Panc1 (cell line): Measurements from ENCODE around the gene TRAPPC12.
A peak's percentile ranks its signal among the peaks of the same experiment; 100 is the strongest.

Experiments
- POLR2AphosphoS5 ChIP-seq: IDR thresholded peaks from 2 replicates; pipeline ENCODE4 v1.6.1; 2012; ENCODE audit warnings: mild to moderate bottlenecking, low read depth, low read length, moderate library complexity
- SIN3A ChIP-seq: IDR thresholded peaks from 2 replicates; pipeline ENCODE4 v1.6.1; 2012; ENCODE audit warnings: low read depth, mild to moderate bottlenecking, low read length, moderate library complexity, borderline replicate concordance; ENCODE audit not compliant: insufficient read depth
- TF ChIP-seq, protein P1 (sequence below): fragments of 450-650 bp; IDR thresholded peaks from 2 replicates; pipeline ENCODE4 v1.5.1; 2017; ENCODE audit warnings: mild to moderate bottlenecking
- TF ChIP-seq, protein P2 (sequence below), 2 experiments: IDR thresholded peaks; 2 replicates each; pipeline ENCODE4 v1.6.1; 2011 to 2012; ENCODE audit warnings: low read depth in 2 of 2, control low read depth in 1 of 2, low read length in 1 of 2, mild to moderate bottlenecking in 1 of 2, moderate library complexity in 1 of 2; ENCODE audit not compliant: insufficient read depth in 1 of 2

DNA sequence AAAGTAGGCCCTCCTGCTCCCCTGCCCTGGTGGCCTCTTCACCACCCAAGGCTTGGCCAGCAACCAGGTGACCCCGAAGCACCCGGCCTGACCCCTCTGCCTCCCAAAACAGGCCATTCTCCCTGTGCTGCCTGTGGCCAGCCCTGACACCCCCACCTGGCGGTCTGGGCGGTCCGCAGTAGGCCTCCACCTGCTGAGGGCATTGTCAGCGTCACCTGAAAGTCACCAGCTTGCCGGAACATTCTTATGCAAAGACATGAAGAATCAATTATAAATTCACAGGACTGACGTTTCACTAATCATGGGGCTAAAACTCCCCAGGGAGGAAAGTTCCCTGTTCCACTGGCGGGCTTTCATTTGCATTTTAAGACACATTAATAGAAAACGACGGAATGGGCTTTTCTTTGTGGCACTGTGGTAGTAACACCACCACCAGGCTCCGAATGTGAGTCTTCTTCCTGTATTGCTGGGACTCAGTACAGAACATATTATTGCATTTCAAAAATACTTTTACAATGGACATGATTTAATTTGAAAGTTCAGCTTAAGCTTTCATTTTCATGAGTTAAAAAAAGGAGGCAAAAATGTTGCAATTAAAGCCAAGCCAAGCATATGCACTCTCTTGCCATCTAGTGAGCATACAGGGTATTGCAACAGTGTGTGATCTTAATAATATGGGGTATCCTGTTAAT, 82.5 kb downstream of the TRAPPC12 start:
- TF ChIP-seq, protein P1, sequence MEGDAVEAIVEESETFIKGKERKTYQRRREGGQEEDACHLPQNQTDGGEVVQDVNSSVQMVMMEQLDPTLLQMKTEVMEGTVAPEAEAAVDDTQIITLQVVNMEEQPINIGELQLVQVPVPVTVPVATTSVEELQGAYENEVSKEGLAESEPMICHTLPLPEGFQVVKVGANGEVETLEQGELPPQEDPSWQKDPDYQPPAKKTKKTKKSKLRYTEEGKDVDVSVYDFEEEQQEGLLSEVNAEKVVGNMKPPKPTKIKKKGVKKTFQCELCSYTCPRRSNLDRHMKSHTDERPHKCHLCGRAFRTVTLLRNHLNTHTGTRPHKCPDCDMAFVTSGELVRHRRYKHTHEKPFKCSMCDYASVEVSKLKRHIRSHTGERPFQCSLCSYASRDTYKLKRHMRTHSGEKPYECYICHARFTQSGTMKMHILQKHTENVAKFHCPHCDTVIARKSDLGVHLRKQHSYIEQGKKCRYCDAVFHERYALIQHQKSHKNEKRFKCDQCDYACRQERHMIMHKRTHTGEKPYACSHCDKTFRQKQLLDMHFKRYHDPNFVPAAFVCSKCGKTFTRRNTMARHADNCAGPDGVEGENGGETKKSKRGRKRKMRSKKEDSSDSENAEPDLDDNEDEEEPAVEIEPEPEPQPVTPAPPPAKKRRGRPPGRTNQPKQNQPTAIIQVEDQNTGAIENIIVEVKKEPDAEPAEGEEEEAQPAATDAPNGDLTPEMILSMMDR, result peak; percentile 90; the same call in 1 of the 2 replicates
- TF ChIP-seq POLR2AphosphoS5 (no peak), SIN3A (no peak)
- TF ChIP-seq, protein P2, sequence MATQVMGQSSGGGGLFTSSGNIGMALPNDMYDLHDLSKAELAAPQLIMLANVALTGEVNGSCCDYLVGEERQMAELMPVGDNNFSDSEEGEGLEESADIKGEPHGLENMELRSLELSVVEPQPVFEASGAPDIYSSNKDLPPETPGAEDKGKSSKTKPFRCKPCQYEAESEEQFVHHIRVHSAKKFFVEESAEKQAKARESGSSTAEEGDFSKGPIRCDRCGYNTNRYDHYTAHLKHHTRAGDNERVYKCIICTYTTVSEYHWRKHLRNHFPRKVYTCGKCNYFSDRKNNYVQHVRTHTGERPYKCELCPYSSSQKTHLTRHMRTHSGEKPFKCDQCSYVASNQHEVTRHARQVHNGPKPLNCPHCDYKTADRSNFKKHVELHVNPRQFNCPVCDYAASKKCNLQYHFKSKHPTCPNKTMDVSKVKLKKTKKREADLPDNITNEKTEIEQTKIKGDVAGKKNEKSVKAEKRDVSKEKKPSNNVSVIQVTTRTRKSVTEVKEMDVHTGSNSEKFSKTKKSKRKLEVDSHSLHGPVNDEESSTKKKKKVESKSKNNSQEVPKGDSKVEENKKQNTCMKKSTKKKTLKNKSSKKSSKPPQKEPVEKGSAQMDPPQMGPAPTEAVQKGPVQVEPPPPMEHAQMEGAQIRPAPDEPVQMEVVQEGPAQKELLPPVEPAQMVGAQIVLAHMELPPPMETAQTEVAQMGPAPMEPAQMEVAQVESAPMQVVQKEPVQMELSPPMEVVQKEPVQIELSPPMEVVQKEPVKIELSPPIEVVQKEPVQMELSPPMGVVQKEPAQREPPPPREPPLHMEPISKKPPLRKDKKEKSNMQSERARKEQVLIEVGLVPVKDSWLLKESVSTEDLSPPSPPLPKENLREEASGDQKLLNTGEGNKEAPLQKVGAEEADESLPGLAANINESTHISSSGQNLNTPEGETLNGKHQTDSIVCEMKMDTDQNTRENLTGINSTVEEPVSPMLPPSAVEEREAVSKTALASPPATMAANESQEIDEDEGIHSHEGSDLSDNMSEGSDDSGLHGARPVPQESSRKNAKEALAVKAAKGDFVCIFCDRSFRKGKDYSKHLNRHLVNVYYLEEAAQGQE (IDR thresholded peaks at IDR 0.05; ENCODE audit: insufficient read depth in 1 of 2, low read depth in 2 of 2, low read length in 1 of 2), result no peak
